HG02642 (cell line): ENCODE results near the gene IMMP2L.

Experiments
- ATAC-seq: cut with Tn5 transposase; IDR thresholded peaks from one replicate; pipeline ENCODE4 v1.9.1; 2021; ENCODE audit warnings: mild to moderate bottlenecking; ENCODE audit not compliant: unreplicated experiment, poor library complexity

IMMP2L gene

GRCh38 chr7:111560773-111561653 lies 1.3 kb downstream of the IMMP2L start:
- no peak for ATAC-seq

- ATAC-seq: peak; percentile 54
These were observed 3.3 kb downstream of the IMMP2L start for GRCh38 chr7:111558991-111559390.

GRCh38 chr7:111556977-111557376 lies 5.3 kb downstream of the IMMP2L start:
- no peak for ATAC-seq

GRCh38 chr7:111554086-111554485 lies 8.2 kb downstream of the IMMP2L start:
- ATAC-seq: no peak

GRCh38 chr7:111541067-111541466 lies 21.2 kb downstream of the IMMP2L start:
- no peak for ATAC-seq

GRCh38 chr7:111540199-111540815 lies 22.0 kb downstream of the IMMP2L start:
- no peak for ATAC-seq

GRCh38 chr7:111537134-111537533 lies 25.2 kb downstream of the IMMP2L start:
- no peak for ATAC-seq

- no peak for ATAC-seq
These were observed 27.0 kb downstream of the IMMP2L start for GRCh38 chr7:111535142-111535870.

GRCh38 chr7:111532625-111533024 lies 29.7 kb downstream of the IMMP2L start:
- ATAC-seq: no peak

GRCh38 chr7:111531993-111532392 lies 30.3 kb downstream of the IMMP2L start:
- no peak for ATAC-seq

- ATAC-seq: no peak
These were observed 32.0 kb downstream of the IMMP2L start for GRCh38 chr7:111530356-111530668.

GRCh38 chr7:111529507-111530355 lies 32.6 kb downstream of the IMMP2L start:
- ATAC-seq: no peak

GRCh38 chr7:111528331-111528730 lies 34.0 kb downstream of the IMMP2L start:
- peak; percentile 72 for ATAC-seq

- ATAC-seq: peak; percentile 86
These were observed 34.7 kb downstream of the IMMP2L start for GRCh38 chr7:111527545-111527944.

GRCh38 chr7:111525100-111525499 lies 37.2 kb downstream of the IMMP2L start:
- ATAC-seq: no peak

- no peak for ATAC-seq
These were observed 40.6 kb downstream of the IMMP2L start for GRCh38 chr7:111521660-111522059.

GRCh38 chr7:111518264-111518663 lies 44.0 kb downstream of the IMMP2L start:
- no peak for ATAC-seq

- no peak for ATAC-seq
These were observed 44.7 kb downstream of the IMMP2L start for GRCh38 chr7:111517549-111517951.

GRCh38 chr7:111516612-111517011 lies 45.7 kb downstream of the IMMP2L start:
- ATAC-seq: no peak

- ATAC-seq: no peak
These were observed 48.7 kb downstream of the IMMP2L start for GRCh38 chr7:111513566-111513965.
